HG02970 (cell line): ENCODE results near the gene TMEM45A.
"Not testable (repeated sequence)": the region's sequence is repeated elsewhere in the genome, so short reads cannot be mapped to it uniquely, and the experiment has no call there.

Experiments used
- ATAC-seq: cut with Tn5 transposase; IDR thresholded peaks from one replicate; pipeline ENCODE4 v1.9.1; 2021; ENCODE audit warnings: mild to moderate bottlenecking, moderate library complexity, moderate number of reproducible peaks; ENCODE audit not compliant: unreplicated experiment, low FRiP score

TMEM45A gene

GRCh38 chr3:100563652-100564211 lies 71.3 kb downstream of the TMEM45A start:
- no peak for ATAC-seq

GRCh38 chr3:100570811-100571210 lies 78.4 kb downstream of the TMEM45A start:
- no peak for ATAC-seq

- ATAC-seq, result no peak
Measured at GRCh38 chr3:100574536-100574935, 82.1 kb downstream of the TMEM45A start.

- ATAC-seq, result no peak
Measured at GRCh38 chr3:100575704-100576103, 83.3 kb downstream of the TMEM45A start.

- no peak for ATAC-seq
Measured at GRCh38 chr3:100577382-100578008, 85.1 kb downstream of the TMEM45A start.

- no peak for ATAC-seq
Measured at GRCh38 chr3:100578646-100579045, 86.2 kb downstream of the TMEM45A start.

GRCh38 chr3:100580147-100580546 lies 87.7 kb downstream of the TMEM45A start:
- no peak for ATAC-seq

GRCh38 chr3:100581650-100582049 lies 89.2 kb downstream of the TMEM45A start:
- ATAC-seq, result no peak

GRCh38 chr3:100582157-100582556 lies 89.7 kb downstream of the TMEM45A start:
- ATAC-seq, result not testable (repeated sequence)

- no peak for ATAC-seq
Measured at GRCh38 chr3:100584101-100584660, 91.8 kb downstream of the TMEM45A start.

- no peak for ATAC-seq
Measured at GRCh38 chr3:100586832-100587231, 94.4 kb downstream of the TMEM45A start.

- ATAC-seq, result no peak
Measured at GRCh38 chr3:100588251-100588650, 95.8 kb downstream of the TMEM45A start.

GRCh38 chr3:100590114-100590839 lies 97.9 kb downstream of the TMEM45A start:
- no peak for ATAC-seq

- no peak for ATAC-seq
Measured at GRCh38 chr3:100590840-100591147, 98.4 kb downstream of the TMEM45A start.

GRCh38 chr3:100591411-100591810 lies 99.0 kb downstream of the TMEM45A start:
- ATAC-seq, result no peak

GRCh38 chr3:100600181-100601042 lies 108.0 kb downstream of the TMEM45A start:
- ATAC-seq, result no peak

GRCh38 chr3:100602506-100603444 lies 110.4 kb downstream of the TMEM45A start:
- ATAC-seq, result no peak

GRCh38 chr3:100603469-100603868 lies 111.0 kb downstream of the TMEM45A start:
- ATAC-seq, result no peak

- no peak for ATAC-seq
Measured at GRCh38 chr3:100605358-100605757, 112.9 kb downstream of the TMEM45A start.
